DND-41 (cell line): ENCODE data around the gene GDNF.

Experiments
- ATAC-seq: fragments of 200-7000 bp; cut with Tn5 transposase; 3 replicates; pipeline ENCODE4 v1.9.1; 2021; ENCODE audit warnings: low read depth; ENCODE audit not compliant: insufficient read depth
- DNase-seq: peaks from one replicate; pipeline ENCODE4 v3.0.0-alpha.2; 2020
- H2AFZ ChIP-seq: 2 replicates; pipeline ENCODE4 v1.6.0; 2012; ENCODE audit warnings: low read depth, low read length
- H3K27ac ChIP-seq: 2 replicates; pipeline ENCODE4 v1.5.1; 2012; ENCODE audit warnings: low read length, inconsistent platforms
- H3K27me3 ChIP-seq: fragments of 200-600 bp; sonication (generic); 2 replicates; pipeline ENCODE4 v1.6.0; 2012; ENCODE audit warnings: low read length, mild to moderate bottlenecking, inconsistent platforms; ENCODE audit not compliant: insufficient read depth, poor library complexity
- H3K36me3 ChIP-seq: 2 replicates; pipeline ENCODE4 v1.5.1; 2012; ENCODE audit warnings: low read length, inconsistent platforms; ENCODE audit not compliant: insufficient read depth
- H3K4me1 ChIP-seq: 2 replicates; pipeline ENCODE4 v1.5.1; 2012; ENCODE audit warnings: mild to moderate bottlenecking, low read length; ENCODE audit not compliant: insufficient read depth
- H3K4me2 ChIP-seq: 2 replicates; pipeline ENCODE4 v1.6.0; 2012; ENCODE audit warnings: mild to moderate bottlenecking, moderate library complexity, low read length, inconsistent platforms; ENCODE audit not compliant: insufficient read depth
- H3K4me3 ChIP-seq, 2 experiments: fragments of 200-600 bp in 1 of 2; shearing (Covaris generic) in 1 of 2; 2 replicates each; pipeline ENCODE4 v1.5.1; 2012 to 2016; ENCODE audit warnings: inconsistent platforms in 2 of 2, low read length in 2 of 2, mild to moderate bottlenecking in 2 of 2, low read depth in 1 of 2, moderate library complexity in 1 of 2
- H3K79me2 ChIP-seq: 2 replicates; pipeline ENCODE4 v1.6.0; 2012; ENCODE audit warnings: low read length, inconsistent platforms; ENCODE audit not compliant: insufficient read depth
- H3K9ac ChIP-seq: 2 replicates; pipeline ENCODE4 v1.6.0; 2012; ENCODE audit warnings: low read depth, mild to moderate bottlenecking, inconsistent platforms, low read length, moderate library complexity
- H3K9me3 ChIP-seq: 2 replicates; pipeline ENCODE4 v1.5.1; 2012; ENCODE audit warnings: low read length, moderate library complexity, mild to moderate bottlenecking, inconsistent platforms; ENCODE audit not compliant: insufficient read depth, severe bottlenecking
- H4K20me1 ChIP-seq: 2 replicates; pipeline ENCODE4 v1.6.0; 2012; ENCODE audit warnings: low read length; ENCODE audit not compliant: insufficient read depth
- EZH2 ChIP-seq: IDR thresholded peaks from 3 replicates; pipeline ENCODE4 v1.6.1; 2012; ENCODE audit warnings: borderline replicate concordance, low read depth, mild to moderate bottlenecking, moderate library complexity, low read length, inconsistent platforms; ENCODE audit not compliant: severe bottlenecking
- TF ChIP-seq, protein P1 (sequence below): IDR thresholded peaks from 2 replicates; pipeline ENCODE4 v1.5.1; 2012; ENCODE audit warnings: borderline replicate concordance, low read length, moderate library complexity, mild to moderate bottlenecking; ENCODE audit not compliant: poor library complexity, severe bottlenecking; ENCODE audit errors: extremely low read depth

GDNF gene

DNA sequence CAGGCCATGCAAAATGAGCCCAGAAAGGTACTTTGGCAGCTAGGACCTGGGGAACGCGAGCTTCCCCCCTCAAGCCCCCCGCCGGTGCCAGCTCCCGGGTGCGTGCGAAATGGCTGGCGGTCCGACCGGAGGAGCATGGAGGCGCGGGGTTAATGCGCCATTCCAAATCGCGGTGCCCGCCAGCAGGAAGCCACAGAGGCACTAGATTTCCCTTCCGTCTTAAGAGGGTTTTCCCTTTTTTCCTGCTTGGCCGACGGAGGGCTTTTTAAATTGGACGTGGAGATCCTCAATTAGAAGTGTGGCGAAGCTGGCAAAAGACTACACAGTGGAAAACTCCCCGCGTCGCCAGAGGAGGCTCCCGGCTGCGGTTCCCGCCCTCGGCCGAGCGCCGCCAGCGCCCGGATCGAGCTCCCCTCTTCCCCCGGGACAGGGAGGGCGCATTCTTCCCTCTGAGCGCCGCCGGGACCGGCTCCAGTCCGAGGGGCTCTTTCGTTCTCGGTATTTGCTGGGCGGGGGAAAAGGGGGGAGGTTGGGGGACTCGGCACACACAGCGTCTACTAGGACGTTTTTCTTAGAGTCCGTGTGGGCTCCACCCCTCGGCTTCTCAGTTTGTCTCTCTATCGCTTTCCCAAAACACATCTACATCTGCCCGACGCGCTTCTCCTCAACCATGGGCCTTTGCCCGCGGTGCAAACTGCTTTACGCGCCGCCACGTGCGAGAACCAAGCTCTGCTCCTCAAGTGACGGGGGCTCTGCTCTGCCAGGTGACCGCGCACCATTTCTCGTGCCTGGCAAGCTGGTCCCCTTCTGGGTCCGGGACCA, 3.0 kb downstream of the GDNF start:
- DNase-seq (no peak), ATAC-seq (no peak)
- no peaks in the 10 kb centered on the region for H3K9me3 ChIP-seq
- H2AFZ ChIP-seq: no peak overlapping the region
- no peaks in the 10 kb centered on the region for H3K4me1 ChIP-seq
- peaks cover 5% of the 10 kb centered on the region for H3K27me3 ChIP-seq
- H3K9ac ChIP-seq: no peak overlapping the region
- H3K4me3 ChIP-seq: no peak overlapping the region
- H3K4me2 ChIP-seq: no peak overlapping the region
- TF ChIP-seq, protein P1, sequence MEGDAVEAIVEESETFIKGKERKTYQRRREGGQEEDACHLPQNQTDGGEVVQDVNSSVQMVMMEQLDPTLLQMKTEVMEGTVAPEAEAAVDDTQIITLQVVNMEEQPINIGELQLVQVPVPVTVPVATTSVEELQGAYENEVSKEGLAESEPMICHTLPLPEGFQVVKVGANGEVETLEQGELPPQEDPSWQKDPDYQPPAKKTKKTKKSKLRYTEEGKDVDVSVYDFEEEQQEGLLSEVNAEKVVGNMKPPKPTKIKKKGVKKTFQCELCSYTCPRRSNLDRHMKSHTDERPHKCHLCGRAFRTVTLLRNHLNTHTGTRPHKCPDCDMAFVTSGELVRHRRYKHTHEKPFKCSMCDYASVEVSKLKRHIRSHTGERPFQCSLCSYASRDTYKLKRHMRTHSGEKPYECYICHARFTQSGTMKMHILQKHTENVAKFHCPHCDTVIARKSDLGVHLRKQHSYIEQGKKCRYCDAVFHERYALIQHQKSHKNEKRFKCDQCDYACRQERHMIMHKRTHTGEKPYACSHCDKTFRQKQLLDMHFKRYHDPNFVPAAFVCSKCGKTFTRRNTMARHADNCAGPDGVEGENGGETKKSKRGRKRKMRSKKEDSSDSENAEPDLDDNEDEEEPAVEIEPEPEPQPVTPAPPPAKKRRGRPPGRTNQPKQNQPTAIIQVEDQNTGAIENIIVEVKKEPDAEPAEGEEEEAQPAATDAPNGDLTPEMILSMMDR: no peak
- no peak for TF ChIP-seq EZH2
- no peak overlapping the region for H3K27ac ChIP-seq
- no peaks in the 10 kb centered on the region for H4K20me1 ChIP-seq
- H3K79me2 ChIP-seq: no peaks in the 10 kb centered on the region
- no peaks in the 10 kb centered on the region for H3K36me3 ChIP-seq

DNA sequence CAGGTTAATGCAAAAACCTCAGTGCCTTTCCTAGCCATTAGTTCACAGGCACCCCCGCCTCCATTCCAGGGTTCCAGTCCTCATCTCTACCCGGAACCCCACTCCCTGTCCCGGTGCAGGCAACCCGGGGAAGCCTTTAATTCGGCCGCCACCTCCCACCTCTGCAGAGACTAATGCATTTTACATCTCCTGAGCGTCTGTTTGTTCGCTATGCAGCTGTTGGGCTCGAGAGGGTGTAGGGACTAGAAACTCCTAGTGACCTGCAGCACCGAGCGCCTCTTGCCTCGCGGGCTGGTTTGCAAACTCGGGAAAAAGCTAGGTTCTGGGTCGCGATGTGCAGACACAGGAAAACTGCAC, 3.6 kb downstream of the GDNF start:
- TF ChIP-seq EZH2: no peak
- TF ChIP-seq, protein P1: no peak
- Histone ChIP-seq H2AFZ (no peak overlapping the region), H4K20me1 (no peaks in the 10 kb centered on the region), H3K9me3 (no peaks in the 10 kb centered on the region), H3K36me3 (no peaks in the 10 kb centered on the region), H3K4me3 (no peak overlapping the region), H3K4me2 (no peak overlapping the region), H3K27me3 (peaks cover 5% of the 10 kb centered on the region), H3K9ac (no peak overlapping the region), H3K79me2 (no peaks in the 10 kb centered on the region), H3K4me1 (no peaks in the 10 kb centered on the region), H3K27ac (no peak overlapping the region)
- DNase-seq: no peak
- ATAC-seq: no peak

DNA sequence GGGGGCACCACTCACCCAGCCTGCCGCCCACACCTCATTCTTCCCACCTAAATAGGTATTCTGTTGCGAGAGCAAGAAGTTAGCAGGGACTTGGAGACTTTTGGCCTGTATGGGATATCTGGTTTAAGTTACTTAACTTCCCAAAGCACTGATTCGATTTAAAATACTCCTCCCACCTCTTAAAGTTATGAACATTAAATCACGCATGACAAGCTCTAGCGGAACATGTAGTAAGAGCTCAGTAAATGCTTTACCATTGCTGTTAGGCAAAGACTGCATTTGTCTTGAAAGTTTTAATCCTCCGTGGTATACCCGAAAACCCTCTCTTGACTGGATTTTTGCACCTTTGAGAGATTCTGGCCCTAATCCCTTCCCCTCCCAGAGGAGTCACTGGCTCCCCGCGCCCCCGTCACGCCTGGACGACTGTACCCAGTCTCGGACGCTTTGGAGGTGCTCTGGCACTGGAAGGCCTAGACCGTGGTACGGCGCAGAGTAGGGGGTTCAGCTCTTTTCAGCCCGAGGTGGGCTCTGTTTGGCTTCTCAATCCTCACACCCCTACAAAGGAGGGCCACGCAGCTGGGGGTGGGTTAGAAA, 4.4 kb downstream of the GDNF start:
- H2AFZ ChIP-seq: no peak overlapping the region
- H3K4me3 ChIP-seq: no peak overlapping the region
- peaks cover 7% of the 10 kb centered on the region for H3K27me3 ChIP-seq
- DNase-seq (no peak), ATAC-seq (no peak)
- H4K20me1 ChIP-seq: no peaks in the 10 kb centered on the region
- H3K27ac ChIP-seq: no peak overlapping the region
- H3K9ac ChIP-seq: no peak overlapping the region
- H3K4me1 ChIP-seq: no peaks in the 10 kb centered on the region
- no peaks in the 10 kb centered on the region for H3K36me3 ChIP-seq
- TF ChIP-seq, protein P1: no peak
- no peak for TF ChIP-seq EZH2
- no peaks in the 10 kb centered on the region for H3K9me3 ChIP-seq
- H3K79me2 ChIP-seq: no peaks in the 10 kb centered on the region
- no peak overlapping the region for H3K4me2 ChIP-seq
